Measurements from ENCODE around the gene SMPD1.
"Not testable (repeated sequence)": the region's sequence is repeated elsewhere in the genome, so short reads cannot be mapped to it uniquely, and the experiment has no call there.

The SMPD1 gene

GRCh38 chr11:6388748-6389147 is 1.5 kb upstream of the SMPD1 start:
- Histone ChIP-seq H3K4me1 (ENCODE audit: control insufficient read depth in 5 of 5, insufficient read depth in 5 of 5, low read length in 5 of 5) (peaks cover 7 to 21% (median 18%) of the 10 kb centered on the region in 5 donors), H3K36me3 (ENCODE audit: control insufficient read depth in 5 of 5, insufficient read depth in 5 of 5, low read length in 5 of 5) (peaks cover 0 to 11% (median 5%) of the 10 kb centered on the region in 5 donors), H3K9ac (ENCODE audit: low read length in 5 of 5) (peak overlapping the region in 2 of 5 donors; percentile 64 to 76), H3K27ac (ENCODE audit: low read depth, low read length) (peak overlapping the region; percentile 85), H3K9me3 (ENCODE audit: control insufficient read depth in 5 of 5, low read length in 5 of 5) (no peaks in the 10 kb centered on the region), H3K27me3 (ENCODE audit: control insufficient read depth in 5 of 5, insufficient read depth in 4 of 5, low read length in 5 of 5) (no peaks in the 10 kb centered on the region), H3K4me3 (ENCODE audit: low read depth in 1 of 5, low read length in 5 of 5) (no peak overlapping the region)

DNA sequence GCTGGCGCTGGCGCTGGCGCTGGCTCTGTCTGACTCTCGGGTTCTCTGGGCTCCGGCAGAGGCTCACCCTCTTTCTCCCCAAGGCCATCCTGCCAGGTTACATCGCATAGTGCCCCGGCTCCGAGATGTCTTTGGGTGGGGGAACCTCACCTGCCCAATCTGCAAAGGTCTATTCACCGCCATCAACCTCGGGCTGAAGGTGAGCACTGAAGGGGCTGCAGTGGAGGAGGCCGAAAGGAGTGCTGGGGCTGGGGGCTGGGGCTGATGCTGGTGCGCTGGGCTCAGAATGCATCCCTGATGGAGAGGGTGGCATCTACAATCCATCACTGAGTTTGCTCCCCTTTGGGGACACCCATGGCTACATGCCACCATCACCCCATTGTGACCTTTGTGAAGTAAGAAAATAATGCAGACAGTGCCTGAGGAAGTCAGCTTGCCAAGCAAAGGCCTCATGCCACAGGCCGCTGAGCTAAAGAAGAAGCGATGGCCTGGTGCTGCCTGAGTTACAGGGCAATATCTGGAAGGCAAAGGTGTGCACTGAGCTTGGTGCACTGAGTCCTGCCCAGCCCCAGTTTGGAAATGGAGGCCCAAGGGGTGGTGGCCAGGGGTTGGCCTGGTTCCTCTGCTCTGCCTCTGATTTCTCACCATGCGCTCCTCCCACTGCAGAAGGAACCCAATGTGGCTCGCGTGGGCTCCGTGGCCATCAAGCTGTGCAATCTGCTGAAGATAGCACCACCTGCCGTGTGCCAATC is 620 bp downstream of the SMPD1 start:
- H3K4me3 ChIP-seq (ENCODE audit: low read depth in 1 of 5, low read length in 5 of 5), result peak overlapping the region; percentile 66 to 88 (median 82)
- no peaks in the 10 kb centered on the region for H3K9me3 ChIP-seq (ENCODE audit: control insufficient read depth in 5 of 5, low read length in 5 of 5)
- H3K36me3 ChIP-seq (ENCODE audit: control insufficient read depth in 5 of 5, insufficient read depth in 5 of 5, low read length in 5 of 5), result peaks cover 0 to 32% (median 15%) of the 10 kb centered on the region in 5 donors
- H3K4me1 ChIP-seq (ENCODE audit: control insufficient read depth in 5 of 5, insufficient read depth in 5 of 5, low read length in 5 of 5), result peaks cover 7 to 21% (median 18%) of the 10 kb centered on the region in 5 donors
- H3K9ac ChIP-seq (ENCODE audit: low read length in 5 of 5), result peak overlapping the region; percentile 75 to 91 (median 80)
- H3K27me3 ChIP-seq (ENCODE audit: control insufficient read depth in 5 of 5, insufficient read depth in 4 of 5, low read length in 5 of 5), result no peaks in the 10 kb centered on the region
- peak overlapping the region; percentile 85 for H3K27ac ChIP-seq (ENCODE audit: low read depth, low read length)

- Histone ChIP-seq H3K4me1 (ENCODE audit: control insufficient read depth in 5 of 5, insufficient read depth in 5 of 5, low read length in 5 of 5) (peaks cover 7 to 21% (median 18%) of the 10 kb centered on the region in 5 donors), H3K27ac (ENCODE audit: low read depth, low read length) (peak overlapping the region; percentile 85), H3K4me3 (ENCODE audit: low read depth in 1 of 5, low read length in 5 of 5) (peak overlapping the region in 3 of 5 donors; percentile 66 to 88 (median 83)), H3K36me3 (ENCODE audit: control insufficient read depth in 5 of 5, insufficient read depth in 5 of 5, low read length in 5 of 5) (peaks cover 0 to 32% (median 15%) of the 10 kb centered on the region in 5 donors), H3K9ac (ENCODE audit: low read length in 5 of 5) (peak overlapping the region in 2 of 5 donors; percentile 43 to 91), H3K27me3 (ENCODE audit: control insufficient read depth in 5 of 5, insufficient read depth in 4 of 5, low read length in 5 of 5) (no peaks in the 10 kb centered on the region), H3K9me3 (ENCODE audit: control insufficient read depth in 5 of 5, low read length in 5 of 5) (no peaks in the 10 kb centered on the region)
Observed at GRCh38 chr11:6391537-6392134, 1.4 kb downstream of the SMPD1 start.

DNA sequence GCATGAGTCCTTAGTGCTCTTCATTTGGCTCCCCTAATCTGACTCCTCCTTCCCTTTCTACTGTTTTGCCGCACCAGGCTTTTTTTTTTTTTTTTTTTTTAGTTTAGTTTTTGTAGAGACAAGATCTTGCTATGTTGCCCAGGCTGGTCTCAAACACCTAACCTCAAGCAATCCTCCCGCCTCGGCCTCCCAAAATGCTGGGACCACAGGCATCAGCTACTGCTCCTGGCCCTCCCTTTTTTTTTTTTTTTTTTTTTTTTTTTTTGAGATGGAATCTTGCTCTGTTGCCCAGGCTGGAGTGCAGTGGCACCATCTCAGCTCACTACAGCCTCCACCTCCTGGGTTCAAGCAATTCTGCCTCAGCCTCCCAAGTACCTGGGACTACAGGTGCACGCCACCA is 2.0 kb downstream of the SMPD1 start:
- not testable (repeated sequence) for H3K27ac ChIP-seq (ENCODE audit: low read depth, low read length); H3K4me3 ChIP-seq (ENCODE audit: low read depth in 1 of 5, low read length in 5 of 5); H3K9ac ChIP-seq (ENCODE audit: low read length in 5 of 5); H3K9me3 ChIP-seq (ENCODE audit: control insufficient read depth in 5 of 5, low read length in 5 of 5); H3K27me3 ChIP-seq (ENCODE audit: control insufficient read depth in 5 of 5, insufficient read depth in 4 of 5, low read length in 5 of 5)
- H3K36me3 ChIP-seq (ENCODE audit: control insufficient read depth in 5 of 5, insufficient read depth in 5 of 5, low read length in 5 of 5), result peaks cover 0 to 32% (median 15%) of the 10 kb centered on the region in 5 donors
- peaks cover 7 to 26% (median 25%) of the 10 kb centered on the region in 5 donors for H3K4me1 ChIP-seq (ENCODE audit: control insufficient read depth in 5 of 5, insufficient read depth in 5 of 5, low read length in 5 of 5)

GRCh38 chr11:6393989-6394670 is 3.9 kb downstream of the SMPD1 start:
- H3K9ac ChIP-seq (ENCODE audit: low read length in 5 of 5), result no peak overlapping the region
- no peaks in the 10 kb centered on the region for H3K27me3 ChIP-seq (ENCODE audit: control insufficient read depth in 5 of 5, insufficient read depth in 4 of 5, low read length in 5 of 5)
- no peaks in the 10 kb centered on the region for H3K9me3 ChIP-seq (ENCODE audit: control insufficient read depth in 5 of 5, low read length in 5 of 5)
- no peak overlapping the region for H3K27ac ChIP-seq (ENCODE audit: low read depth, low read length)
- peaks cover 0 to 41% (median 15%) of the 10 kb centered on the region in 5 donors for H3K36me3 ChIP-seq (ENCODE audit: control insufficient read depth in 5 of 5, insufficient read depth in 5 of 5, low read length in 5 of 5)
- H3K4me3 ChIP-seq (ENCODE audit: low read depth in 1 of 5, low read length in 5 of 5), result no peak overlapping the region
- peaks cover 7 to 34% (median 32%) of the 10 kb centered on the region in 5 donors for H3K4me1 ChIP-seq (ENCODE audit: control insufficient read depth in 5 of 5, insufficient read depth in 5 of 5, low read length in 5 of 5)

GRCh38 chr11:6395470-6396060 is 5.3 kb downstream of the SMPD1 start:
- Histone ChIP-seq H3K4me1 (ENCODE audit: control insufficient read depth in 5 of 5, insufficient read depth in 5 of 5, low read length in 5 of 5) (peaks cover 5 to 24% (median 22%) of the 10 kb centered on the region in 5 donors), H3K27ac (ENCODE audit: low read depth, low read length) (no peak overlapping the region), H3K9me3 (ENCODE audit: control insufficient read depth in 5 of 5, low read length in 5 of 5) (no peaks in the 10 kb centered on the region), H3K27me3 (ENCODE audit: control insufficient read depth in 5 of 5, insufficient read depth in 4 of 5, low read length in 5 of 5) (no peaks in the 10 kb centered on the region), H3K36me3 (ENCODE audit: control insufficient read depth in 5 of 5, insufficient read depth in 5 of 5, low read length in 5 of 5) (peaks cover 0 to 45% (median 17%) of the 10 kb centered on the region in 5 donors), H3K4me3 (ENCODE audit: low read depth in 1 of 5, low read length in 5 of 5) (no peak overlapping the region), H3K9ac (ENCODE audit: low read length in 5 of 5) (no peak overlapping the region)

DNA sequence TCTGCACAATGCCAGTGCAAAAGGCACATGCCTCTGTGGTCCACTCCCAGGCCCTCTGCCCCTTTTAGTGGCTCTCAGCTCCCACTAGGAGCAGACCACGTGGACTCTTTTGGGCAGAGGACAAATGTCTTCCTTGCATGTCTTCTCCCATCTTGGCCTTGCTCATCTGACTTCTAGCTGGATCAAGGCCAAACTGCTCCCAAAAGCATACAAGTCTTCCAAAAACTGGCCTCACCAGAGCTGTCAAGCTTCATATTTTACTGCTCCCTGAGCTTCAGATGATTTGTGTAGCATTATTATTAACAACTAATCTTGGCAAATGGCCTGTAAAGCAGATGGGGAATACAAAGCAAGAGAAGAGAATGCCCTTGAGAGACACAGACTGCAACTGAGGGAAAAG is 6.9 kb downstream of the SMPD1 start:
- H3K4me3 ChIP-seq (ENCODE audit: low read depth in 1 of 5, low read length in 5 of 5), result no peak overlapping the region
- no peak overlapping the region for H3K27ac ChIP-seq (ENCODE audit: low read depth, low read length)
- H3K36me3 ChIP-seq (ENCODE audit: control insufficient read depth in 5 of 5, insufficient read depth in 5 of 5, low read length in 5 of 5), result peaks cover 0 to 58% (median 26%) of the 10 kb centered on the region in 5 donors
- no peak overlapping the region for H3K9ac ChIP-seq (ENCODE audit: low read length in 5 of 5)
- peaks cover 0 to 14% (median 12%) of the 10 kb centered on the region in 5 donors for H3K4me1 ChIP-seq (ENCODE audit: control insufficient read depth in 5 of 5, insufficient read depth in 5 of 5, low read length in 5 of 5)
- H3K9me3 ChIP-seq (ENCODE audit: control insufficient read depth in 5 of 5, low read length in 5 of 5), result no peaks in the 10 kb centered on the region
- no peaks in the 10 kb centered on the region for H3K27me3 ChIP-seq (ENCODE audit: control insufficient read depth in 5 of 5, insufficient read depth in 4 of 5, low read length in 5 of 5)

DNA sequence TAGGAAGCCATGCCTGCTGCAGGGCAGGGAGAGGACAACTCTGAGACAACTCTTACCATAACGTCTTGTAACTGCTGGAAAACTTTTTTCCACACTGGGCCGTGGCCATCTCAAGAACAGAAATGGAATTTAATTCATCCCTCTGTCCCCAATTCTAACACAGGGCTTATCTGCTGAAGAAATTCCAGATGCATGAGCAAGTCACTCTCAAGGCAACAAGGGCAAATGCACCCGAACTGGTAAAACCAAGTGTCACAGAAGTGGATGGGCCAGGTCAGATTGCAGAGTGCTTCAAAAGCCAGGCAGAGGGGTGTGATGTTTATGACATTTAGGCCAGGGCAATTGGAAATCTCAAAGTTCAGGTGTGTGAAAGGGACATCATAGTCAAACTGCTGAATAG is 7.4 kb downstream of the SMPD1 start:
- Histone ChIP-seq H3K4me1 (ENCODE audit: control insufficient read depth in 5 of 5, insufficient read depth in 5 of 5, low read length in 5 of 5) (peaks cover 0 to 14% (median 12%) of the 10 kb centered on the region in 5 donors), H3K27me3 (ENCODE audit: control insufficient read depth in 5 of 5, insufficient read depth in 4 of 5, low read length in 5 of 5) (no peaks in the 10 kb centered on the region), H3K4me3 (ENCODE audit: low read depth in 1 of 5, low read length in 5 of 5) (no peak overlapping the region), H3K9ac (ENCODE audit: low read length in 5 of 5) (no peak overlapping the region), H3K9me3 (ENCODE audit: control insufficient read depth in 5 of 5, low read length in 5 of 5) (no peaks in the 10 kb centered on the region), H3K27ac (ENCODE audit: low read depth, low read length) (no peak overlapping the region), H3K36me3 (ENCODE audit: control insufficient read depth in 5 of 5, insufficient read depth in 5 of 5, low read length in 5 of 5) (peaks cover 0 to 60% (median 26%) of the 10 kb centered on the region in 5 donors)

DNA sequence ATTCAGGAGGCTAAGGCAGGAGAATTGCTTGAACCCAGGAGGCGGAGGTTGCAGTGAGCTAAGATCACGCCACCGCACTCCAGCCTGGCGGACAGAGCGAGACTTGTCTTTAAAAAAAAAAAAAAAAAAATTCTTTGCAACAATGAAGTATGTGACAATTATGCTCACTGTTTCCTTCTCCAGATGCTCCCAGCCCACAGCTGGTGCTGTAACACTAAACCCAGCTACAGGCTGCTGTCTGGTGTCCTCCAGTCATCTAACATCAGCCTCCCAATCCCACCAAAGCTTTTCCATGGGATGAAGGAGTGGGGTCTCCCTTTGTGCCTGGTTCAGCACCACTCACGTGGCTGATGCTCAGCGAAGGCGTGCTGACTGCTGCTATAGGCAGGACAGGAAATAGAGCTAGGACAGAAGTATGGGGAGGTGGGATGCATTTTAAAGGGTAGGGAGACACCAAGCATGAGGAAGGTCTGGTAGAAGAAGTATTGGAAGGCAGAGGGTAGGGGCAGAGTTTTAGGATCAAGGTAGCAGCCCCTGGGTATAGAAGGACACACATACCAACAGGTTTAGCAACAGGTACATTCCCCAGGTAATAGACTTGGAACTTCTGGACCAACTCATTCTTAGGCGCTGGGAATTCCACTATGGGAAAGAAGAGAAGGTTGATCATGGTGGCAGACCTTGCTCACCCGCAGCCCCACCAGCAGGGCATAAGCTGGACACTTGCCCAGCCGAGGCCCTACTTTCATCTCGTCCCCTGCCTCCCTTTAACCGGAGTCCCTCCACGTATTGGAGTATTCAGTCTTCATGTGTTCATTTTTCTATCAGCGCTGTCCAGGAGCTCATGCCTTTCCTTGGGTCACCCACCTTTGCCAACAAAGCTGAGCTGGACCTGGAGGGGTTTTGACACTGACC is 10.4 kb downstream of the SMPD1 start:
- Histone ChIP-seq H3K27ac (ENCODE audit: low read depth, low read length) (no peak overlapping the region), H3K36me3 (ENCODE audit: control insufficient read depth in 5 of 5, insufficient read depth in 5 of 5, low read length in 5 of 5) (peaks cover 0 to 50% (median 23%) of the 10 kb centered on the region in 5 donors), H3K4me1 (ENCODE audit: control insufficient read depth in 5 of 5, insufficient read depth in 5 of 5, low read length in 5 of 5) (peaks cover 0 to 14% (median 12%) of the 10 kb centered on the region in 5 donors), H3K9ac (ENCODE audit: low read length in 5 of 5) (no peak overlapping the region), H3K9me3 (ENCODE audit: control insufficient read depth in 5 of 5, low read length in 5 of 5) (no peaks in the 10 kb centered on the region), H3K27me3 (ENCODE audit: control insufficient read depth in 5 of 5, insufficient read depth in 4 of 5, low read length in 5 of 5) (no peaks in the 10 kb centered on the region), H3K4me3 (ENCODE audit: low read depth in 1 of 5, low read length in 5 of 5) (no peak overlapping the region)
